ENCODE measurements around the gene ZNF646.

Gene ZNF646, protein sequence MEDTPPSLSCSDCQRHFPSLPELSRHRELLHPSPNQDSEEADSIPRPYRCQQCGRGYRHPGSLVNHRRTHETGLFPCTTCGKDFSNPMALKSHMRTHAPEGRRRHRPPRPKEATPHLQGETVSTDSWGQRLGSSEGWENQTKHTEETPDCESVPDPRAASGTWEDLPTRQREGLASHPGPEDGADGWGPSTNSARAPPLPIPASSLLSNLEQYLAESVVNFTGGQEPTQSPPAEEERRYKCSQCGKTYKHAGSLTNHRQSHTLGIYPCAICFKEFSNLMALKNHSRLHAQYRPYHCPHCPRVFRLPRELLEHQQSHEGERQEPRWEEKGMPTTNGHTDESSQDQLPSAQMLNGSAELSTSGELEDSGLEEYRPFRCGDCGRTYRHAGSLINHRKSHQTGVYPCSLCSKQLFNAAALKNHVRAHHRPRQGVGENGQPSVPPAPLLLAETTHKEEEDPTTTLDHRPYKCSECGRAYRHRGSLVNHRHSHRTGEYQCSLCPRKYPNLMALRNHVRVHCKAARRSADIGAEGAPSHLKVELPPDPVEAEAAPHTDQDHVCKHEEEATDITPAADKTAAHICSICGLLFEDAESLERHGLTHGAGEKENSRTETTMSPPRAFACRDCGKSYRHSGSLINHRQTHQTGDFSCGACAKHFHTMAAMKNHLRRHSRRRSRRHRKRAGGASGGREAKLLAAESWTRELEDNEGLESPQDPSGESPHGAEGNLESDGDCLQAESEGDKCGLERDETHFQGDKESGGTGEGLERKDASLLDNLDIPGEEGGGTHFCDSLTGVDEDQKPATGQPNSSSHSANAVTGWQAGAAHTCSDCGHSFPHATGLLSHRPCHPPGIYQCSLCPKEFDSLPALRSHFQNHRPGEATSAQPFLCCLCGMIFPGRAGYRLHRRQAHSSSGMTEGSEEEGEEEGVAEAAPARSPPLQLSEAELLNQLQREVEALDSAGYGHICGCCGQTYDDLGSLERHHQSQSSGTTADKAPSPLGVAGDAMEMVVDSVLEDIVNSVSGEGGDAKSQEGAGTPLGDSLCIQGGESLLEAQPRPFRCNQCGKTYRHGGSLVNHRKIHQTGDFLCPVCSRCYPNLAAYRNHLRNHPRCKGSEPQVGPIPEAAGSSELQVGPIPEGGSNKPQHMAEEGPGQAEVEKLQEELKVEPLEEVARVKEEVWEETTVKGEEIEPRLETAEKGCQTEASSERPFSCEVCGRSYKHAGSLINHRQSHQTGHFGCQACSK (N-terminal part only)

DNA sequence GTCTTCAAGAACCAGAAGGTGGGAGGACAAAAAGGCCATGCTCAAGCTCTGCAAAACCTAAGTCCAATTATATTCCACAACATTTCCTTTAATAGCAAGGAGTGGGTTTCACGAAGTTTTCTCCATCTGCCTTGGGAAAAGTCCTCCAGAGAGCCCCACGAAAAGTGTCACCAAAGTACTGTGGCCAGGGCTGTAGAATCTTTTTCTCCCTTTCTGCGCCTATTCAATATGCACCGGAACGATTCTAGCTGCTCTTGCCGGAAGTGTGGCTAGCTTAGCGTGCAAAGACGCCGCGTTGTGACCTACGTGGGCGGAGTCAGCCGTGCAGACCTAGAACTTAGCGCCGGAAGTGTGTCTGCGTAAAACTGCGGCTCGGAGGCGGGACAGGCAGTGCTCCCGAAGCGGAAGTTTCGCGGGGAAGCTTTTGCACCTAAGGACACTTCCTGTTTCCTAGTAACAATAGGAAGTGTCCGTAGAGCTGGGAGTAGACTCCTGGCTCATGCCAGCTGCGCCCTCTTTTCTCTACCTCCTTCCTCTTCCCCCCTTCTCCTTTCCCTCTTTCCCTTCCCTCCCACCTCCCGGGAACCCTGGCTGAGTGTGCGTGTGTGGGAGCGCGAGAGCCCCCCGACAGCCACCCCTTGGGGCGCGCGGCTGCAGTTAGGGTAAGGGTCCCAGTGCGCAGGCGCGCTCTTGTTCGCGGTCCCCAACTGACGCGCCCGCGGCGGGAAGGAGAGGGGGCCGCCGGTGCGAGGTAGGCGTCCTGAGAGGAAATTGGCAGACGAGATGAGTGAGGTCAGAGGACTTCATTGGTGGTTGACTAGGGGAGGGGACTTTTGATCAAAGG lies at the start of gene ZNF646, which contains the start of gene ZNF668:
ZNF646 (plus strand) TSS at position 453 of the 844 bp plus-strand sequence. CDS start 1,903 bp downstream, outside the sequence.
ZNF668 (minus strand) TSS at position 271 of the 844 bp plus-strand sequence. CDS start 9,781 bp downstream, outside the sequence.
- H3K9ac ChIP-seq (ENCODE audit: low read length): peak within 1 kb of the TSS; percentile 95
- peaks cover 27% of the 10 kb centered on the region for H3K36me3 ChIP-seq (ENCODE audit: control insufficient read depth, low read depth, low read length)
- H3K27ac ChIP-seq (ENCODE audit: low read length): peak within 1 kb of the TSS; percentile 93
- H3K27me3 ChIP-seq (ENCODE audit: control insufficient read depth, insufficient read depth, low read length): no peaks in the 10 kb centered on the region
- H3K4me3 ChIP-seq (ENCODE audit: low read length): peak within 1 kb of the TSS; percentile 99
- H3K4me1 ChIP-seq (ENCODE audit: control insufficient read depth, low read depth, low read length): peaks cover 7% of the 10 kb centered on the region
- no peaks in the 10 kb centered on the region for H3K9me3 ChIP-seq (ENCODE audit: control insufficient read depth, low read depth, low read length)

DNA sequence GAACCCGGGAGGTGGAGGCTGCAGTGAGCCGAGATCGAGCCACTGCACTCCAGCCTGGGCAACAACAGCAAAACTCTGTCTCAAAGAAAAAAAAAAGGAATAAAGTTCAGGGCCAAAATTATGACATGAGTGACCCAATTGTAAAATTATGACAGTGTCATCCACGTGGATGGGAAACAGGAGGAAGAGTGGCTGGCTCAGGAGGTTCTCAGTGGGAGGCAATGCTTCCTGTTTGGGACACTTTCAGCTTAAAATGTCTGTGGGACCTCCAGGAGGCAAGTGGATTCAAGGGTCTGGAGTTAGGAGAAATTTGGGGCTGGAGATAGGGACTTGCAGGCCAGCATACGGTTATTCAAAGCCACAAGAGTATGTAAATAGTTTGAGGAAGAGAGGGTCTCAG lies 48.9 kb upstream of the ZNF646 start:
- H3K9ac ChIP-seq (ENCODE audit: low read length): no peak overlapping the region
- H3K36me3 ChIP-seq (ENCODE audit: control insufficient read depth, low read depth, low read length): no peaks in the 10 kb centered on the region
- H3K27me3 ChIP-seq (ENCODE audit: control insufficient read depth, insufficient read depth, low read length): no peaks in the 10 kb centered on the region
- H3K4me3 ChIP-seq (ENCODE audit: low read length): no peak overlapping the region
- no peak overlapping the region for H3K27ac ChIP-seq (ENCODE audit: low read length)
- no peaks in the 10 kb centered on the region for H3K9me3 ChIP-seq (ENCODE audit: control insufficient read depth, low read depth, low read length)
- H3K4me1 ChIP-seq (ENCODE audit: control insufficient read depth, low read depth, low read length): no peaks in the 10 kb centered on the region

DNA sequence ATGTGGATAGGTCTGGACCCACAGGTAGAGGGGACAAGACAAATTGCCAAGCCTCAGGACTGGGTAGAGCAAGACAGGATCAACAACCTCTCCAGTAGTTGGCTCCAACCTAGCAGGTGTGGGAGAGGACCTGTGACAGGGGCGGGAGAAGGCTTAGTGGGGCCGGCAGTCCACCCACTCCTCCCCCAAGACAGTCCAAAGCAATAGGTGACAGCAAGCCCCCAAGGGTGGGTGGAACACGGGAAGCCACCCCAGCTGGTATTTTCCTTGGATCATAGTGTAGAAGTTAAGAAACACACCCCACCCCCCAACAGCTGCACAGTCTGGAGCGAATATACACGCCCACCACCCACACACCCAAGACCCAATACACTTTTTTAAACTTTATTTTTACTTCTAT lies 45.0 kb upstream of the ZNF646 start:
- Histone ChIP-seq H3K4me1 (ENCODE audit: control insufficient read depth, low read depth, low read length) (peaks cover under 1% of the 10 kb centered on the region), H3K4me3 (ENCODE audit: low read length) (no peak overlapping the region), H3K36me3 (ENCODE audit: control insufficient read depth, low read depth, low read length) (no peaks in the 10 kb centered on the region), H3K27ac (ENCODE audit: low read length) (no peak overlapping the region), H3K27me3 (ENCODE audit: control insufficient read depth, insufficient read depth, low read length) (no peaks in the 10 kb centered on the region), H3K9ac (ENCODE audit: low read length) (no peak overlapping the region), H3K9me3 (ENCODE audit: control insufficient read depth, low read depth, low read length) (no peaks in the 10 kb centered on the region)

DNA sequence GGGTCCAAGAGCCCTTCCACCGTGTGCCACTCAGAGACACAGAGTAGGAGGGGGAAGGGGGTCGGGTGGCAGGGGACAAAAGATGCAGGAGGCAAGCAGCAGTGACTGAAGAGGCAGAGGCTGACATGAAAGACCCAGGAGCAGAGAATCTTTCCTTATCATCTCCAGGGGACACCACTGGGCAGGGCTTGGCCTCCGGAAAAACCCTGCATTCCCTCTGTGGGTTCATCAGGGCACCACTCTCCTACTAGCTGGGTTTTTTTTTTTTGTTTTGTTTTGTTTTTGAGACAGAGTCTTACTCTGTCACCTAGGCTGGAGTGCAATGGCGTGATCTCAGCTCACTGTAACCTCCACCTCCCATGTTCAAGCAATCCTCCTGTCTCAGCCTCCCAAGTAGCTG lies 42.9 kb upstream of the ZNF646 start:
- no peaks in the 10 kb centered on the region for H3K36me3 ChIP-seq (ENCODE audit: control insufficient read depth, low read depth, low read length)
- no peak overlapping the region for H3K9ac ChIP-seq (ENCODE audit: low read length)
- peaks cover 2% of the 10 kb centered on the region for H3K4me1 ChIP-seq (ENCODE audit: control insufficient read depth, low read depth, low read length)
- H3K9me3 ChIP-seq (ENCODE audit: control insufficient read depth, low read depth, low read length): no peaks in the 10 kb centered on the region
- no peak overlapping the region for H3K4me3 ChIP-seq (ENCODE audit: low read length)
- H3K27ac ChIP-seq (ENCODE audit: low read length): no peak overlapping the region
- H3K27me3 ChIP-seq (ENCODE audit: control insufficient read depth, insufficient read depth, low read length): no peaks in the 10 kb centered on the region

DNA sequence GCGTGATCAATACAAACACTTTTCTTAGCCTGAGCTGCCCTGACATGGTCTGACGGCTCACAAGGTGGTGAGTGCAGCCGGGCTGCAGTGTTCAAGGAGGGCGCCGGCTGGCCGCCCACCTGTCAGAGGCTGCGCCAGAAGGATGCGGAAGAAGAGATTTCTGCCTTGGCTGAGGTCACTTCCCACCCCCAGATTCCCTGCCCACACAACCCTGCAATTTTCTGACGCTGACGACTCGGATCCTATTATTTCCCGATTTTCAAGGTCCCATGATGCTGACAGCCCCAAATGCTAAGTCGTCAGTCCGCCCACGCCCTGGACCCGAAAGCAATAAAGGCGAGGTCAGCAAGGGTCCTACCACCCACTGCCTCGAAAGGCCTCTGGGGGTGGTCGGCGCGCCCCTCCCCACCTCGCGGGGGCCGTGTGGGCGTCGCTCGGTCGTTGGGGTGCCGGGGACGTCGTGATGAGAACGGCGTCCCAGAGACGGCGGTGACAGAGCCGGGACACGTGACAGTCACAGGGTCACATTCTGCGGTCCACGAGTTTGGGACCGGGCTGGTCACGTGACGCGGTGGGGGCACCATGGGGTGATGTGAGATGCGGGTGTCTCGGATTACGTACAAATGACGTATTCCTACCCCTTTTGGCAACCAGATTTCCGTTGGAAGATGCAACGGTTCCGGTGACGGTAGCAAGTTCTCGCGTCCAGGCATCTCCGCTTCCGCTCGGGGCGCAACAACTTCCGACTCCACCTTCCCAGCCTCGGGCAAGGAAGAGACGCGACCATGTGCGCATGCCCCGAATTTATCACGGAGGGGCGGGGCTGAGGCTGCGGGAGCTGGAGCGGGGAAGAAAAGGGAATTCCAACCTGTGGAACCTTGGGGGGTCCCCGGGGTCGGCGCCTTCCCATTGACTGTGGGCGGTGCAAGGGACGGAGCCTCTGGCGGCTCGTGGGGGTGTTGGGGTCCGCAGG lies 41.2 kb upstream of the ZNF646 start, which contains the start of gene STX4:
STX4 (plus strand) TSS at position 823 of the 973 bp plus-strand sequence. CDS start 248 bp downstream, outside the sequence.
- Histone ChIP-seq H3K27ac (ENCODE audit: low read length) (no peak within 1 kb of the TSS), H3K4me3 (ENCODE audit: low read length) (peak within 1 kb of the TSS; percentile 98), H3K36me3 (ENCODE audit: control insufficient read depth, low read depth, low read length) (no peaks in the 10 kb centered on the region), H3K27me3 (ENCODE audit: control insufficient read depth, insufficient read depth, low read length) (no peaks in the 10 kb centered on the region), H3K9ac (ENCODE audit: low read length) (peak within 1 kb of the TSS; percentile 60), H3K4me1 (ENCODE audit: control insufficient read depth, low read depth, low read length) (peaks cover 2% of the 10 kb centered on the region), H3K9me3 (ENCODE audit: control insufficient read depth, low read depth, low read length) (no peaks in the 10 kb centered on the region)

DNA sequence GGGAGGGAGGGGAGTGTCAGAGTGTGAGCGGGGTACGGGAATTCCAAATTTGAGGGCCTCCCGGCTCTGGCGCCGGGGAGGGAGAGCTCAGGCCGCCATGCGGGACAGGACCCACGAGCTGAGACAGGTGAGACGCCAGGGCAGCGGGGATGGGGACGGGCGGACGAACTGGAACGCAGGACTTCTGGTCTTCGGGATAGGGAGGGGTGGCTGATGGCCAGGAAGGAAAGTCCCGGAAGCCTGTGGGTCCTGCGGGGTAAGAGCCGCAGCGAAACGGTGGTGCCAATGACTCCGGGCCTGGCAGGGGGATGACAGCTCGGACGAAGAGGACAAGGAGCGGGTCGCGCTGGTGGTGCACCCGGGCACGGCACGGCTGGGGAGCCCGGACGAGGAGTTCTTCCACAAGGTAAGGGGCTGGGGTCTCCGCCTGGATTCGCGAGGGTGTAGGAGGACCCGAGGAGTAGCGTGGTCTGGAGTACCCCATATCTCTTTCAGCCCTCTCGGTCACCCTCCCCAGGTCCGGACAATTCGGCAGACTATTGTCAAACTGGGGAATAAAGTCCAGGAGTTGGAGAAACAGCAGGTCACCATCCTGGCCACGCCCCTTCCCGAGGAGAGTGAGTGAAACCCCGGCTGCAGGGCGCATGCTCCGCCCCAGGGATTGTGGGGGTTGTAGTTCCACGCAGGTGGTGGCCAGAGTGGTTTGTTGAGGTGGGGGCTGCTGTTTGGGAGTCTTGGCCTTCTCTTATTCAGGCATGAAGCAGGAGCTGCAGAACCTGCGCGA lies 40.3 kb upstream of the ZNF646 start:
- Histone ChIP-seq H3K4me3 (ENCODE audit: low read length) (peak overlapping the region; percentile 98), H3K36me3 (ENCODE audit: control insufficient read depth, low read depth, low read length) (no peaks in the 10 kb centered on the region), H3K27ac (ENCODE audit: low read length) (no peak overlapping the region), H3K27me3 (ENCODE audit: control insufficient read depth, insufficient read depth, low read length) (no peaks in the 10 kb centered on the region), H3K4me1 (ENCODE audit: control insufficient read depth, low read depth, low read length) (peaks cover 2% of the 10 kb centered on the region), H3K9ac (ENCODE audit: low read length) (peak overlapping the region; percentile 60), H3K9me3 (ENCODE audit: control insufficient read depth, low read depth, low read length) (no peaks in the 10 kb centered on the region)

DNA sequence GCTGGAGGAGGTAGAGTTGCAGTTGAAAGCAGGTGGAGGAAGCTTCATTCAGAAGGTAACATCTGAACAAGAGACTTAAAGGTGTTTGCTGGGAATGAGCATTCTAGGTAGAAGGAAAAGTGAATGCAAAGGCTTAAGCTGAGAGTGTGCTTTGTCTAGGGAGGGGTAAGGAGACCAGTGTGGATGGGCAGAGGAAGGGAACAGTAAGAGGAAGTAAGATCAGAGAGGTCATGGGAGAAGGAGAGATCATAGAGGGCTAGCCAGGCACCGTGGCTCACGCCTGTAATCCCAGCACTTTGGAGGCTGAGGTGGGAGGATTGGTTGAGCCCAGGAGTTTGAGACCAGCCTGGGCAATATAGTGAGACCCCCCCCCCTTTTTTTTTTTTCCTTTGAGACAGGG lies 37.5 kb upstream of the ZNF646 start:
- H3K4me1 ChIP-seq (ENCODE audit: control insufficient read depth, low read depth, low read length): peaks cover 2% of the 10 kb centered on the region
- no peak overlapping the region for H3K9ac ChIP-seq (ENCODE audit: low read length)
- H3K27me3 ChIP-seq (ENCODE audit: control insufficient read depth, insufficient read depth, low read length): no peaks in the 10 kb centered on the region
- H3K27ac ChIP-seq (ENCODE audit: low read length): no peak overlapping the region
- no peak overlapping the region for H3K4me3 ChIP-seq (ENCODE audit: low read length)
- no peaks in the 10 kb centered on the region for H3K36me3 ChIP-seq (ENCODE audit: control insufficient read depth, low read depth, low read length)
- no peaks in the 10 kb centered on the region for H3K9me3 ChIP-seq (ENCODE audit: control insufficient read depth, low read depth, low read length)

DNA sequence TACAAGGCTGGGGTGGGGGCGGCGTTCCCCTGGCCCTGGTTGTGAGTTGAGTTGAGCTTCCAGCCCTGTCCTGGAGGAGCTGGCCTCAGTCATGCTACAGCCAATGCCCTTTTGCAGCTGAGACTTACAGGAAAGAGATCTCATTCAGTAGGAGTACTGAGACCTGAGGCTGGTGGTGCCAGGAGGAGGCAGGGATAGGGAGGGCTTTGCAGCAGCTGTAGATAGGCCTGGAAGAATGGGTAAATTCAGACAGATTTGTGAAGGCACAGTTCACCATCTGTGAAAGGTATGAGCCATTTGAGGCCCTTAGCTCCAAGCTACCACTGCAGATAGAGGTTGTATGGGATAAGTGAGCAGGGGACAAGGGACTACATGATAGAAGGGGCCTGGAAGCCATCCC lies 35.2 kb upstream of the ZNF646 start:
- H3K4me1 ChIP-seq (ENCODE audit: control insufficient read depth, low read depth, low read length): peaks cover 2% of the 10 kb centered on the region

DNA sequence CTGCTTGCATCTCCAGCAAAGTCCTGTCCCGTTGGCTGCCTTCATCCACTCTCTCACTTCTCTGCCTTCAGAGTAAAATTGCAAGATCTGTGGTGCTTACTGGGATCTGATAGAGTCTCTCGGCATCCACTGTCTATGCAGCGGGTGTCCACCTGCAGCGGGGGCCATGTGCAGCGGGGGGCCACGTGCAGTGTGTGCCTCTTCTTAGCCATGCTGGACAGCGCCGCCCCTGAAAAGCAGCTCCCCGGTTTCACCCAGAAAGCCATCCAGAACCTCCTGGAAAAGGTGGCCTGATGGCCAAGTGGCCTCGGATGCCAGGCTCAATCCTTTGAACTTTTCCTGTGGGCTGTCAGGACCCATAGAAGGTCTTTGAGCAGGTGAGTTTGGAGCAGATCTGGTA lies 31.4 kb upstream of the ZNF646 start:
- H3K27me3 ChIP-seq (ENCODE audit: control insufficient read depth, insufficient read depth, low read length): no peaks in the 10 kb centered on the region
- H3K4me3 ChIP-seq (ENCODE audit: low read length): no peak overlapping the region
- H3K36me3 ChIP-seq (ENCODE audit: control insufficient read depth, low read depth, low read length): no peaks in the 10 kb centered on the region
- no peaks in the 10 kb centered on the region for H3K4me1 ChIP-seq (ENCODE audit: control insufficient read depth, low read depth, low read length)
- no peak overlapping the region for H3K27ac ChIP-seq (ENCODE audit: low read length)
- H3K9me3 ChIP-seq (ENCODE audit: control insufficient read depth, low read depth, low read length): no peaks in the 10 kb centered on the region
- H3K9ac ChIP-seq (ENCODE audit: low read length): no peak overlapping the region

More for the DNA sequence above, 35.2 kb upstream of the ZNF646 start:
- no peak overlapping the region for H3K27ac ChIP-seq (ENCODE audit: low read length)
- H3K36me3 ChIP-seq (ENCODE audit: control insufficient read depth, low read depth, low read length): no peaks in the 10 kb centered on the region
- no peak overlapping the region for H3K9ac ChIP-seq (ENCODE audit: low read length)
- H3K4me3 ChIP-seq (ENCODE audit: low read length): no peak overlapping the region
- H3K27me3 ChIP-seq (ENCODE audit: control insufficient read depth, insufficient read depth, low read length): no peaks in the 10 kb centered on the region
- no peaks in the 10 kb centered on the region for H3K9me3 ChIP-seq (ENCODE audit: control insufficient read depth, low read depth, low read length)

Measured in iPS-18a (cell line).